ENCODE results near the gene ZNF581. TPM values are rescaled to one million over a fixed set of nuclear protein-coding genes. Genes with fewer than 3 reads are reported as not detected.

ZNF581 gene
- polyA plus RNA-seq, 3 donors: 25.1 to 31.6 (median 29.4) TPM

DNA sequence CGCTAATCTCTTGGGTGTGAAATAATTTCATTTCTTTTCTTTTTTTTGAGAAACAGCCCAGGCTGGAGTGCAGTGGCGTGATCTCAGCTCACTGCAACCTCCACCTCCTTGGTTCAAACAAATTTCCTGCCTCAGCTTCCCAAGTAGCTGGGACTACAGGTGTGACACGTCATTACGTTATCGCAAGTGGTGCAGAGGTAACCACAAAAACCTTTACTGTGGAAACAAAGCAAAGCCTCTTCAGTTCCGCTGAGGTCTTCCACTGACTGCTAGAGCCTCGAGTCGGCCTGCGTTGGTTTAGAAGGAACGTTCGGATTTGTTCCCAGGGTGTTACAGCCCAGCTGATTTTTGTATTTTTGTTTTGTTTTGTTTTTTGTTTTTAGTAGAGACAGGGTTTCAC, 17.1 kb upstream of the ZNF581 start:
- Mint-ChIP-seq H3K4me1 (peaks cover 20% of the 10 kb centered on the region), H3K27ac (no peak overlapping the region), H3K36me3 (peaks cover 0 to 4% of the 10 kb centered on the region in 2 donors), H3K9me3 (peaks cover 0 to 2% (median 0%) of the 10 kb centered on the region in 7 donors), H3K27me3 (ENCODE audit: low read depth in 3 of 3) (peaks cover 1 to 7% (median 3%) of the 10 kb centered on the region in 3 donors), H3K4me3 (no peak overlapping the region)
- no peak overlapping the region for H3K27ac ChIP-seq (ENCODE audit: low read depth in 1 of 2, low read length in 2 of 2)
- peaks cover 17% of the 10 kb centered on the region for H3K79me2 ChIP-seq (ENCODE audit: insufficient read depth, low read length)
- 92% methylated on average over 8 of the region's 11 CpGs for WGBS (ENCODE audit: insufficient coverage)
- H3K4me2 ChIP-seq (replicated peaks; ENCODE audit: extremely low read depth, low read length, poor library complexity, severe bottlenecking): no peak overlapping the region
- no peaks in the 10 kb centered on the region for H3K27me3 ChIP-seq (ENCODE audit: control insufficient read depth in 2 of 2, insufficient read depth in 2 of 2, low read length in 2 of 2)
- no peak overlapping the region for H3K9ac ChIP-seq (ENCODE audit: insufficient read depth, low read length, poor library complexity, severe bottlenecking)
- no peaks in the 10 kb centered on the region for H4K20me1 ChIP-seq (ENCODE audit: insufficient read depth, low read length)
- intact Hi-C loops (cut with micrococcal nuclease): no loop called here
- H3K9me3 ChIP-seq (replicated peaks in 1 of 2; ENCODE audit: control insufficient read depth in 1 of 2, insufficient read depth in 1 of 2, low read length in 2 of 2): no peaks in the 10 kb centered on the region
- no peak overlapping the region for H3K4me3 ChIP-seq (replicated peaks in 1 of 3; ENCODE audit: low read depth in 2 of 3, low read length in 3 of 3)
- H3K36me3 ChIP-seq (replicated peaks in 1 of 2; ENCODE audit: control insufficient read depth in 1 of 2, insufficient read depth in 2 of 2, low read length in 2 of 2): no peaks in the 10 kb centered on the region
- H3K4me1 ChIP-seq (ENCODE audit: control insufficient read depth in 1 of 2, insufficient read depth in 2 of 2, low read length in 2 of 2): peaks cover 25 to 34% of the 10 kb centered on the region in 2 donors
- no peak for DNase-seq
- TF ChIP-seq, protein P1, sequence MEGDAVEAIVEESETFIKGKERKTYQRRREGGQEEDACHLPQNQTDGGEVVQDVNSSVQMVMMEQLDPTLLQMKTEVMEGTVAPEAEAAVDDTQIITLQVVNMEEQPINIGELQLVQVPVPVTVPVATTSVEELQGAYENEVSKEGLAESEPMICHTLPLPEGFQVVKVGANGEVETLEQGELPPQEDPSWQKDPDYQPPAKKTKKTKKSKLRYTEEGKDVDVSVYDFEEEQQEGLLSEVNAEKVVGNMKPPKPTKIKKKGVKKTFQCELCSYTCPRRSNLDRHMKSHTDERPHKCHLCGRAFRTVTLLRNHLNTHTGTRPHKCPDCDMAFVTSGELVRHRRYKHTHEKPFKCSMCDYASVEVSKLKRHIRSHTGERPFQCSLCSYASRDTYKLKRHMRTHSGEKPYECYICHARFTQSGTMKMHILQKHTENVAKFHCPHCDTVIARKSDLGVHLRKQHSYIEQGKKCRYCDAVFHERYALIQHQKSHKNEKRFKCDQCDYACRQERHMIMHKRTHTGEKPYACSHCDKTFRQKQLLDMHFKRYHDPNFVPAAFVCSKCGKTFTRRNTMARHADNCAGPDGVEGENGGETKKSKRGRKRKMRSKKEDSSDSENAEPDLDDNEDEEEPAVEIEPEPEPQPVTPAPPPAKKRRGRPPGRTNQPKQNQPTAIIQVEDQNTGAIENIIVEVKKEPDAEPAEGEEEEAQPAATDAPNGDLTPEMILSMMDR (IDR thresholded peaks at IDR 0.05): no peak
- H2AFZ ChIP-seq (ENCODE audit: insufficient read depth, low read depth, low read length, poor library complexity, severe bottlenecking): no peak overlapping the region

GRCh38 chr19:55632463-55632834, 11.0 kb upstream of the ZNF581 start:
- H3K4me1 ChIP-seq (ENCODE audit: control insufficient read depth in 1 of 2, insufficient read depth in 2 of 2, low read length in 2 of 2): peaks cover 28 to 41% of the 10 kb centered on the region in 2 donors
- H3K4me1 Mint-ChIP-seq: peaks cover 48% of the 10 kb centered on the region

More at GRCh38 chr19:55632463-55632834, 11.0 kb upstream of the ZNF581 start:
- peak; percentile 85 to 93 (median 92) for DNase-seq
- Mint-ChIP-seq H3K27me3 (ENCODE audit: low read depth in 3 of 3) (peaks cover 0 to 6% (median 3%) of the 10 kb centered on the region in 3 donors), H3K4me3 (no peak overlapping the region), H3K27ac (peak overlapping the region in 3 of 7 donors; percentile 57 to 81 (median 58)), H3K9me3 (no peaks in the 10 kb centered on the region), H3K36me3 (peaks cover 0 to 7% of the 10 kb centered on the region in 2 donors)
- Histone ChIP-seq H4K20me1 (ENCODE audit: insufficient read depth, low read length) (no peaks in the 10 kb centered on the region), H3K9ac (ENCODE audit: insufficient read depth, low read length, poor library complexity, severe bottlenecking) (no peak overlapping the region), H3K4me3 (replicated peaks in 1 of 3; ENCODE audit: low read depth in 2 of 3, low read length in 3 of 3) (no peak overlapping the region), H3K9me3 (replicated peaks in 1 of 2; ENCODE audit: control insufficient read depth in 1 of 2, insufficient read depth in 1 of 2, low read length in 2 of 2) (no peaks in the 10 kb centered on the region), H3K4me2 (replicated peaks; ENCODE audit: extremely low read depth, low read length, poor library complexity, severe bottlenecking) (no peak overlapping the region), H2AFZ (ENCODE audit: insufficient read depth, low read depth, low read length, poor library complexity, severe bottlenecking) (no peak overlapping the region), H3K27ac (ENCODE audit: low read depth in 1 of 2, low read length in 2 of 2) (no peak overlapping the region), H3K79me2 (ENCODE audit: insufficient read depth, low read length) (peaks cover 26% of the 10 kb centered on the region), H3K36me3 (replicated peaks in 1 of 2; ENCODE audit: control insufficient read depth in 1 of 2, insufficient read depth in 2 of 2, low read length in 2 of 2) (no peaks in the 10 kb centered on the region), H3K27me3 (ENCODE audit: control insufficient read depth in 2 of 2, insufficient read depth in 2 of 2, low read length in 2 of 2) (no peaks in the 10 kb centered on the region)
- WGBS (ENCODE audit: insufficient coverage): no CpG with 5 or more reads among the region's 3 CpGs
- intact Hi-C loops (cut with micrococcal nuclease): loop anchor here (5.0 to 10.0 kb wide), 3 partner anchors 50 to 182 kb away; partner anchors contain the start of gene ZNF579 (in 1 of the 2)
- TF ChIP-seq, protein P1 (IDR thresholded peaks at IDR 0.05): peak; percentile 68

Measured in CD14-positive monocyte (primary cell).